Lower lobe of right lung (tissue), 2 donors: ENCODE results near the gene AOC2. TPM values are rescaled to one million over a fixed set of nuclear protein-coding genes. Genes with fewer than 3 reads are reported as not detected.
"Not testable (repeated sequence)": the region's sequence is repeated elsewhere in the genome, so short reads cannot be mapped to it uniquely, and the experiment has no call there.

ENCODE experiments used
- ATAC-seq, 2 donors: fragments of 200-7000 bp; cut with Tn5 transposase; one replicate each; pipeline ENCODE4 v1.9.1; 2020 to 2022; ENCODE audit warnings: mild to moderate bottlenecking in 2 of 2, moderate library complexity in 2 of 2
- DNase-seq: peaks from one replicate; pipeline ENCODE4 v3.0.0-alpha.2; 2020
- H3K27ac ChIP-seq: fragments of 200-600 bp; one replicate; pipeline ENCODE4 v1.8.0; 2022
- H3K27me3 ChIP-seq: fragments of 200-600 bp; one replicate; pipeline ENCODE4 v1.8.0; 2022; ENCODE audit warnings: low read depth
- H3K36me3 ChIP-seq: fragments of 200-600 bp; one replicate; pipeline ENCODE4 v1.8.0; 2022; ENCODE audit warnings: mild to moderate bottlenecking
- H3K4me1 ChIP-seq: fragments of 200-600 bp; one replicate; pipeline ENCODE4 v1.8.0; 2022
- H3K4me3 ChIP-seq: fragments of 200-600 bp; one replicate; pipeline ENCODE4 v1.8.0; 2022; ENCODE audit warnings: mild to moderate bottlenecking
- H3K9me3 ChIP-seq: fragments of 200-600 bp; one replicate; pipeline ENCODE4 v1.8.0; 2022
- intact Hi-C: fragments of 100-400 bp; cut with DNase I; formaldehyde crosslinking; loops from one replicate; pipeline ENCODE4 v1.11.0; 2022
- total RNA-seq: library from RNA; stranded (reverse); fragmentation: NEBNext Ultra II Directional; extraction: Animal tissue kit (Norgen Biotek cat#: 25700); gene quantifications from one replicate; pipeline ENCODE4 v1.2.1, GENCODE V29; 2021
- TF ChIP-seq, protein P1 (sequence below): fragments of 200-600 bp; IDR thresholded peaks from one replicate; pipeline ENCODE4 v1.8.0; 2022; ENCODE audit warnings: antibody characterized with exemption, mild to moderate bottlenecking
- donor health status: DM: no; HTN: yes; CAD: no; lungs with severe emphysema.

The AOC2 gene
- total RNA-seq, 1 donor from 2014 or later, result 2.1 TPM

DNA sequence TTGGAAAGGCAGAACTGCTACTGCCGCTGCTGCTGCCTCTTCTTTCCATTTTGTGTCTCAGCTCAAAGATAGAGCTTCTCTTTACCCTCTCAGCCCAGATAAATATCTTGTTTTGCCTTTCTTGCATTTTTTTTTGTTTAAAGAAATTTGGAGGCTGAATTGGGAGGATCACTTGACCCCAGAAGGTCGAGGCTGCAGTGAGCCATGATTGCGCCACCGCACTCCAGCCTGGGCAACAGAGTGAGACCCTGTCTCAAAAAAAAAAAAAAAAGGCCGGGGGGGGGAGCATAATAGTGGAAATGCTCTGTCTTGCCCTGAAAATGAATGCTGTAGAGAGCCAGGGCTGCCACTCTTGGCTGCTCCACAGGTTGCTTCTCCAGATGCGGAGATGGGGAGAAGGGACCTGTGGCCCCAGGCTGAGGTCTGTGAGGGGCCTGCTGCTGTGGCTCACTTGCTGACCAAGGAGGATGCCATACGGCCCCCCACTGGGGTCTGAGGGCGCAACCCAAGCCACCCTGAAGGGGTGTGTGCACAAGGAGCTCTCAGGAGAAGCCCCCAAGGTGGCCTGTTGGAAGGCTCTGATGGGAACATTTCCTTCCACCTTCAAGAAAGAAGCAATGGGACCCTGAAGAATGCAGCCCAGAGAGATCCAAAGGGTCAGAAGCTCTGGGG lies 34.7 kb downstream of the AOC2 start:
- no peak for ATAC-seq
- Histone ChIP-seq H3K36me3 (no peaks in the 10 kb centered on the region), H3K27me3 (no peaks in the 10 kb centered on the region), H3K4me1 (no peaks in the 10 kb centered on the region), H3K9me3 (no peaks in the 10 kb centered on the region), H3K27ac (no peak overlapping the region), H3K4me3 (no peak overlapping the region)
- TF ChIP-seq, protein P1, sequence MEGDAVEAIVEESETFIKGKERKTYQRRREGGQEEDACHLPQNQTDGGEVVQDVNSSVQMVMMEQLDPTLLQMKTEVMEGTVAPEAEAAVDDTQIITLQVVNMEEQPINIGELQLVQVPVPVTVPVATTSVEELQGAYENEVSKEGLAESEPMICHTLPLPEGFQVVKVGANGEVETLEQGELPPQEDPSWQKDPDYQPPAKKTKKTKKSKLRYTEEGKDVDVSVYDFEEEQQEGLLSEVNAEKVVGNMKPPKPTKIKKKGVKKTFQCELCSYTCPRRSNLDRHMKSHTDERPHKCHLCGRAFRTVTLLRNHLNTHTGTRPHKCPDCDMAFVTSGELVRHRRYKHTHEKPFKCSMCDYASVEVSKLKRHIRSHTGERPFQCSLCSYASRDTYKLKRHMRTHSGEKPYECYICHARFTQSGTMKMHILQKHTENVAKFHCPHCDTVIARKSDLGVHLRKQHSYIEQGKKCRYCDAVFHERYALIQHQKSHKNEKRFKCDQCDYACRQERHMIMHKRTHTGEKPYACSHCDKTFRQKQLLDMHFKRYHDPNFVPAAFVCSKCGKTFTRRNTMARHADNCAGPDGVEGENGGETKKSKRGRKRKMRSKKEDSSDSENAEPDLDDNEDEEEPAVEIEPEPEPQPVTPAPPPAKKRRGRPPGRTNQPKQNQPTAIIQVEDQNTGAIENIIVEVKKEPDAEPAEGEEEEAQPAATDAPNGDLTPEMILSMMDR, result no peak
- DNase-seq, result no peak
- intact Hi-C loops, result no loop called here

DNA sequence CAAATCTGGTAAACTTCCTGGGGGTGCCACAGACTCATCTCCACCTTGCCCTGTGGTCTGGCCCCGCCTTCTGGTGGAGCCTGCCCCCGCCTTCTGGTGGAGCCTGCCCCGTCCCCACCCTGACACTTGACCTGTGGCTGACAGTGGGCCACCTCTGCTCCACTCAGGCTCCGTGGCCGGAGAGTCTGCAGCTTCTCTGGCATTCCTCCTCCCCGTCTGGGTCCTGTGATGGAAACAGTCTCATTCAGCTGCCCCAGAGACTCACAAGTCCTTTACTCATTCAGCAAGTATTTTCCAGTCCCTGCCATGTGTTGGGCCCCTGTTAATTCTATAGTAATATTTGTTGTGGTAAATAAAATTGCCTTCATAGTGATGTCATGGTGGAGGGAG lies 35.2 kb downstream of the AOC2 start:
- no peak overlapping the region for H3K4me3 ChIP-seq
- intact Hi-C loops, result no loop called here
- DNase-seq, result no peak
- ATAC-seq, result no peak
- no peaks in the 10 kb centered on the region for H3K27me3 ChIP-seq
- H3K9me3 ChIP-seq, result no peaks in the 10 kb centered on the region
- no peaks in the 10 kb centered on the region for H3K4me1 ChIP-seq
- TF ChIP-seq, protein P1, result no peak
- H3K27ac ChIP-seq, result no peak overlapping the region
- no peaks in the 10 kb centered on the region for H3K36me3 ChIP-seq

DNA sequence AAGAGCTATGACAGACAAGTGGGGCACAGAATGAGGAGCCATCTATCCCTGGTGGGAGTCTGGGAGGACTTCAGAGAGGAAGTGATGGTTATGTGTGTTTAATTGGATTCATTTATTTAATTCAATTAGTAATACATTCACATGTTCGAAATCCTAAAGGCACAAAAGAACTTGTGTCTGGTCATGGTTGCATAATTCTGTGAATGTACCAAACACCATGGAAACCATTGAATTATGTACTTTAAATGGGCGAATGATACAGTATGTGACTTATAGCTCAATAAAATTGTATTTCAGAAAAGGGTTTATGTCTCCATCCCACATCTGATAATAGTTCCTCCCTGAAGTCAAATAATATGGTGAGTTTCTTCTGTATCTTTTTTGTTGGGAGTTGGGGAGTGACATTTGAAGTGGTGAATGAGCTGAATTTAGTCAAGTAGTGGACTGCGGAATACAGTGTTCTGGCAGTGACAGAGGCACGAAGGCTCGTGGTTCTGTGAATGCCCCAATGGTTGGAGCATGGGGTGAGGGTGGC lies 36.5 kb downstream of the AOC2 start:
- no peak for DNase-seq
- Histone ChIP-seq H3K9me3 (no peaks in the 10 kb centered on the region), H3K4me3 (no peak overlapping the region), H3K27me3 (no peaks in the 10 kb centered on the region), H3K27ac (no peak overlapping the region), H3K4me1 (peaks cover 2% of the 10 kb centered on the region), H3K36me3 (no peaks in the 10 kb centered on the region)
- intact Hi-C loops, result no loop called here
- TF ChIP-seq, protein P1, result no peak
- ATAC-seq, result no peak

DNA sequence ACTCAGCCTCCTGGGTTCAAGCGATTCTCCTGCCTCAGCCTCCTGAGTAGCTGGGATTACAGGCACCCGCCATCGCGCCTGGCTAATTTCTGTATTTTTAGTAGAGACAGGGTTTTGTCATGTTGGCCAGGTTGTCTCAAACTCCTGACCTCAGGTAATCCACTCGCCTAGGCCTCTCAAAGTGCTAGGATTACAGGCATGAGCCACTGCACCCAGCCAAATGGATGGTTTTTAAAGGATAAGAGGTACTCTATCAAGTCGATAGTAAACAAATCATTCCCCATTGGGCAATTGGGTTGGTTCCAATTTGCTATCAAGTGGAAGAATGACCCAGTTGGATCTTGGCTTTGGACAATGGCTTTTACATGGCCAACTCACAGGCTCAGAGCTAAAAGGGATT lies 37.3 kb downstream of the AOC2 start:
- H3K27me3 ChIP-seq, H3K36me3 ChIP-seq, intact Hi-C loops, H3K9me3 ChIP-seq, DNase-seq, H3K4me3 ChIP-seq, H3K27ac ChIP-seq: not testable (repeated sequence)
- ATAC-seq, result peak; percentile 61 to 74
- peaks cover 11% of the 10 kb centered on the region for H3K4me1 ChIP-seq

DNA sequence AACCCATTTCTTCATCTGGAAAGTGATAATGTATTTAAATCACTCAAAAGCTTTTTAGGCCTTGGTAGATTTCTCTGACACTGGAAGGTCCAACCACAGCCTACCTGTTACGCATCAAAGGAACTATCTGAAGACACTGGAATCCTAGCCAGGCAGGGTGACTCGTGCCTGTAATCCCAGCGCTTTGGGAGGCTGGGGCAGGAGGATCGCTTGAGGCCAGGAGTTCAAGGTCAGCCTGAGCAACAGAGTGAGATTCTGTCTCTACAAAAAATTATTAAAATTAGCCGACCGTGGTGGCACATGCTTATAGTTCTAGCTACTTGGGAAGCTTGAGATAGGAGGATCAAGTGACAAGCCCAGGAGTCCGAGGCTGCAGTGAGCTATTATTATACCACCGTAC lies 37.8 kb downstream of the AOC2 start:
- TF ChIP-seq, protein P1, result no peak
- no peak for ATAC-seq
- H3K36me3 ChIP-seq, result no peaks in the 10 kb centered on the region
- no peak overlapping the region for H3K4me3 ChIP-seq
- intact Hi-C loops, result no loop called here
- no peaks in the 10 kb centered on the region for H3K9me3 ChIP-seq
- H3K27me3 ChIP-seq, result no peaks in the 10 kb centered on the region
- peaks cover 15% of the 10 kb centered on the region for H3K4me1 ChIP-seq
- no peak overlapping the region for H3K27ac ChIP-seq
- DNase-seq, result no peak

DNA sequence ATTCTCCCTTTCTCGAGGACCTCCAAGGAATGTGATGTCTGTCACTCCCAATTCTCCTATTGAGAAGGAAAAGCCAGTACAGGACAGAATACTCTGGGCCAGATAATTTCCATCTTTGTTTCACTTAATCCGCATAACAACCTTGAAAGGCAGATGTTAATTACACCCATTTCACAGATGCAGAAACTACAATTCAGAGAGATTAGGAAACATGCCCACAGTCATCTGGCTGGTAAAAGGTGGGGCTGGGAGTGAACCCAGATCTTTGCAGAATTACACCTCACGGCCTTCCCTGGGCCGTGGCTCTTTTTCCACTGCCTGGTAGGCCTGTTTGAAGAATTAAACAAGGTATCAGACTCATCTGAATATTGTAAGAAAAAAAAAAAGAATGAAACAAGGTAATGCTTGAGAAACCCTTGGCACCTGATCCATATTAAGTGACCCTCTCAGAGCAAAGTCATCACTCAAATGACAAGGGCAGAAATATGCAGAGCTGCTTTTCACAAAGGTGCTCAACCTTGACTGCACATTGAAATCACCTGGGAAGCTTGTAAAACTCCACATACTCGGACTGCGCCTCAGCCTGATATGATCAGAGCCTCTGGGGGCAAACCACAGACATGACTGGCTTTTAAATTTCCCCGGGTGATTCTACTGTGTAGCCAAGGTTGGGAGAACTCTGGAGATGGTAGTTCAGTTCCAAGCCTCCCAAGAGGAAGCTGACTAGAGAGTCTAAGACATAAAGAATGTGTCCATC lies 39.6 kb downstream of the AOC2 start:
- no peak for ATAC-seq
- Histone ChIP-seq H3K27me3 (no peaks in the 10 kb centered on the region), H3K36me3 (no peaks in the 10 kb centered on the region), H3K4me1 (peaks cover 18% of the 10 kb centered on the region), H3K9me3 (no peaks in the 10 kb centered on the region), H3K27ac (no peak overlapping the region), H3K4me3 (no peak overlapping the region)
- intact Hi-C loops, result no loop called here
- DNase-seq, result no peak
- TF ChIP-seq, protein P1, result no peak

DNA sequence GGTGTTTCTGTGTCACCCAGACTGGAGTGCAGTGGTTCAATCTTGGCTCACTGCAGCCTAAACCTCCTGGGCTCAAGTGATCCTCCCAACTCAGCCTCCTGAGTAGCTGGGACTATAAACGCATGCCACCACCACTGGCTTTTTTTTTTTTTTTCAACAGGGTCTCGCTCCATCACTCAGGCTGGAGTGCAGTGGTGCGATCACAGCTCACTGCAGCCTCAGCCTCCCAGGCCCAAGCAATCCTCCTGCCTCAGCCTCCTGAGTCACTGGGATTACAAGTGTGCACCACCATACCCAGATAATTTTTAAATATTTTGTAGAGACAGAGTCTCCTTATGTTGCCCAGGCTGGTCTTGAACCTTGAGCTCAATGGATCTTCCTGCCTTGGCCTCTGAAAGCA lies 41.4 kb downstream of the AOC2 start:
- ATAC-seq, intact Hi-C loops, H3K27me3 ChIP-seq, DNase-seq, H3K36me3 ChIP-seq, H3K9me3 ChIP-seq, H3K27ac ChIP-seq, H3K4me3 ChIP-seq: not testable (repeated sequence)
- peaks cover 18% of the 10 kb centered on the region for H3K4me1 ChIP-seq
